DMS 273 treated with DMSO at 0.1 percent for 48 hours (cell line): ENCODE data around the gene CGNL1.

ENCODE experiments used
- DNase-seq: peaks from one replicate; lab custom pipeline; 2025; lab: John Stamatoyannopoulos, UW

The CGNL1 gene

GRCh38 chr15:57600197-57600596, 223.9 kb downstream of the CGNL1 start:
- no peak for DNase-seq
